Measurements from ENCODE around the gene PGLYRP1. TPM values are rescaled to one million over a fixed set of nuclear protein-coding genes. Genes with fewer than 3 reads are reported as not detected.

The PGLYRP1 gene
- polyA plus RNA-seq, 1 of the 3 experiments (the other 2 are of a cell fraction): not detected

DNA sequence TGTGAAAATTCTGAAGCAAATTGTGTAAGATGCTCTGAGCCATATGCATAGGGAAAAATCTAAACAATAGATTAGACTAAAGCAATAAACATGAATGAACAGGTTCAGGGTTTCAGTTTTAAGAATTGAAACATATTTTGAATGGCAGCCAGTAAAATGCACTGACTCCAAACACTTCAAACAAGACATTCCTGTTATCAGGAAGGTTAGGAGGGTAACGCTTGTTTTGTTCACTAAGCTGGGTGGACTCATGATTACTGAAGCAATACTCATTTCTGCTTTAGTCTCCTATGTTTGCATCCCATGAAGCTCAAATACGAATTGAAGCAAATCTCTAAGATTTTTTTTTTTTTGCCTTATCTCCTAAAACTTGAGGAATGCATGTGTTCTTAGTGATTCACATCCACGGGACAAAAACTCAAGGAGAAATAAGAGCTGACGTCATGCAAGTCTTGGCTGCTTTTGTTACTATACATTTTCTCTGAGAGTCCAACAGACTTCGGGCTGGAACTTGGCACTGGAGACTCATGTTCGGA lies 47.0 kb upstream of the PGLYRP1 start:
- Histone ChIP-seq H3K9ac (no peak overlapping the region), H3K4me1 (ENCODE audit: control insufficient read depth in 1 of 2, insufficient read depth in 2 of 2, low read depth in 1 of 2, low read length in 1 of 2) (peaks cover 0 to 20% of the 10 kb centered on the region in 2 experiments; a peak in 2 of 4 replicates), H3K27me3 (ENCODE audit: insufficient read depth) (0 out of 2 replicates have a peak, but pooled peaks cover 5% of the 10 kb centered on the region), H3K79me2 (ENCODE audit: insufficient read depth) (no peaks in the 10 kb centered on the region), H3K4me3 (ENCODE audit: low read depth in 2 of 2, low read length in 1 of 2) (no peak overlapping the region), H4K20me1 (ENCODE audit: insufficient read depth) (no peaks in the 10 kb centered on the region), H3K9me2 (no peaks in the 10 kb centered on the region), H3K4me2 (peak overlapping the region; percentile 13), H3K27ac (ENCODE audit: low read depth in 2 of 2, low read length in 1 of 2) (peak overlapping the region in 1 of 2 experiments; percentile 62; a peak in 2 of 4 replicates), H3F3A (replicated peaks; ENCODE audit: insufficient read depth) (peaks cover 32% of the 10 kb centered on the region), H3K36me3 (replicated peaks in 1 of 2; ENCODE audit: control insufficient read depth in 1 of 2, insufficient read depth in 2 of 2, low read length in 1 of 2) (no peaks in the 10 kb centered on the region), H3K9me3 (no peaks in the 10 kb centered on the region), H2AFZ (ENCODE audit: low read depth) (no peak overlapping the region)
- WGBS (ENCODE audit: low lambda C conversion rate): 3% methylated on average over 6 of the region's 6 CpGs
- ChIA-PET CTCF (interaction anchor here (1.2 to 2.1 kb wide), 3 partner anchors 13 to 195 kb away, joined by 3 to 5 read pairs (median 5); no protein-coding TSS in a partner anchor), POLR2A (no interaction called here)
- DNase-seq: no peak
- TF ChIP-seq TCF12 (IDR thresholded peaks at IDR 0.05) (peak; percentile 55), JUND (IDR thresholded peaks at IDR 0.05) (peak; percentile 74), FOSL2 (IDR thresholded peaks at IDR 0.05; ENCODE audit: borderline replicate concordance, low read depth) (peak; percentile 67; the same call in 1 of the 2 replicates), EP300 (IDR thresholded peaks at IDR 0.05; ENCODE audit: borderline replicate concordance in 1 of 2, low read depth in 1 of 2, low read length in 1 of 2) (peak in 1 of 2 experiments; percentile 52; a peak in 1 of 4 replicates), NFIC (IDR thresholded peaks at IDR 0.05; ENCODE audit: borderline replicate concordance) (peak; percentile 68), GABPA (IDR thresholded peaks at IDR 0.05; ENCODE audit: low read depth) (no peak), FOXM1 (IDR thresholded peaks at IDR 0.05; ENCODE audit: low read depth) (0 out of 2 replicates have a peak, but pooled peaks have one; percentile 19), CHD2 (IDR thresholded peaks at IDR 0.05; ENCODE audit: low read length, partially characterized antibody) (no peak)
- TF ChIP-seq, protein P1, sequence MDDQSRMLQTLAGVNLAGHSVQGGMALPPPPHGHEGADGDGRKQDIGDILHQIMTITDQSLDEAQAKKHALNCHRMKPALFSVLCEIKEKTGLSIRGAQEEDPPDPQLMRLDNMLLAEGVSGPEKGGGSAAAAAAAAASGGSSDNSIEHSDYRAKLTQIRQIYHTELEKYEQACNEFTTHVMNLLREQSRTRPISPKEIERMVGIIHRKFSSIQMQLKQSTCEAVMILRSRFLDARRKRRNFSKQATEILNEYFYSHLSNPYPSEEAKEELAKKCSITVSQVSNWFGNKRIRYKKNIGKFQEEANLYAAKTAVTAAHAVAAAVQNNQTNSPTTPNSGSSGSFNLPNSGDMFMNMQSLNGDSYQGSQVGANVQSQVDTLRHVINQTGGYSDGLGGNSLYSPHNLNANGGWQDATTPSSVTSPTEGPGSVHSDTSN (IDR thresholded peaks at IDR 0.05): 0 out of 2 replicates have a peak, but pooled peaks have one; percentile 38

DNA sequence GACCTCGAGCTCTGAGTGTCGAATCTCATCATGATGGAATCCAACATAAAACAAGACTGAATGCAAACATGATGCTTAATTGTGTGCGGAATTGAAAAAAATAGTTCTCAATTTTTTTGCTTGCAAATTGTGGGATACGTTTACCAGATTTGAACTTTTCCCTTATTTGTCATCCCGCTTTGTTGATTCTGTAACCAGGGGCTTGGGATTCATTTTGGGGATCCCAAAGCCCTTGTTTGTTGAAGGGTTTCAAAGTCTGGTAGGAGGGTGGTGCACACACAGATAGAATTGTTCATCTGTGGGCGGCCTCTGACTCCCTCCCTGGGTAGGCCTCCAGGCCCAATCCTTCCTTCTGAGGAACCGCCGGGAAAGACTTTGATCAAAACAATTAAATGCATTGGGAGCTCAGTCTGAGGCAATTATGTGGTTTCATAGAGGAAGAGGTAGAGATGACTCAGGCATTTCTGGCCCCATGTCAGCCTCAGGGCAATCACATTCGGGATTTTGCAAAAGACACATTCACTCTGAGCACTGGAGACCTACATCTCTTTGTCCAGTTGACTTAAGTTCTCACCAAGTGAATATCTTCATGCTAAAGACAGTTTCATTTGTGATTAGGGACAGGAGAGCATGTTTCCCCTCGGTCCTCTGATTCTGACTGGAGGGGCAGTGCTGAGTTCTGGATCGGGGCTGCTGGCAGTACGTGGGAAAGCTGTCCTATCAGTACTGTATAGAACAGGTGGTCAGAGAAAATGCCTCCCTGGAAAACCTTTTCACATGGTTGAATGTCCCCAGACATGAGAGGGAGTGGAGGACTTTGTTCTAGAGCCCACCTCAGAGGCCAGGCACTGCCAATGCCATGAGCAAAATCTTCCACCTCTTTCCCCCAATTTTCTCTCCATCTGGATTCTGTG lies 45.7 kb upstream of the PGLYRP1 start:
- Histone ChIP-seq H3K4me1 (ENCODE audit: control insufficient read depth in 1 of 2, insufficient read depth in 2 of 2, low read depth in 1 of 2, low read length in 1 of 2) (peaks cover 0 to 20% of the 10 kb centered on the region in 2 experiments; a peak in 2 of 4 replicates), H4K20me1 (ENCODE audit: insufficient read depth) (no peaks in the 10 kb centered on the region), H3K9me3 (no peaks in the 10 kb centered on the region), H3K36me3 (replicated peaks in 1 of 2; ENCODE audit: control insufficient read depth in 1 of 2, insufficient read depth in 2 of 2, low read length in 1 of 2) (no peaks in the 10 kb centered on the region), H3K79me2 (ENCODE audit: insufficient read depth) (no peaks in the 10 kb centered on the region), H3K4me2 (peak overlapping the region; percentile 13; the same call in 1 of the 2 replicates), H3K27me3 (ENCODE audit: insufficient read depth) (no peaks in the 10 kb centered on the region; the same call in 1 of the 2 replicates), H3F3A (replicated peaks; ENCODE audit: insufficient read depth) (peaks cover 30% of the 10 kb centered on the region), H3K9me2 (no peaks in the 10 kb centered on the region), H3K9ac (no peak overlapping the region), H2AFZ (ENCODE audit: low read depth) (no peak overlapping the region; the same call in 1 of the 2 replicates), H3K27ac (ENCODE audit: low read depth in 2 of 2, low read length in 1 of 2) (peak overlapping the region in 1 of 2 experiments; percentile 62; a peak in 1 of 4 replicates), H3K4me3 (ENCODE audit: low read depth in 2 of 2, low read length in 1 of 2) (no peak overlapping the region)
- WGBS (ENCODE audit: low lambda C conversion rate): 22% methylated on average over 12 of the region's 12 CpGs
- no peak for DNase-seq
- ChIA-PET POLR2A (no interaction called here), CTCF (interaction anchor here (1.7 to 3.9 kb wide), 2 partner anchors 9 to 39 kb away, joined by 10 to 19 read pairs; no protein-coding TSS in a partner anchor)
- TF ChIP-seq GATA2 (CRISPR knock-in tag; IDR thresholded peaks at IDR 0.05): no peak
- no peak for TF ChIP-seq RCOR1 (IDR thresholded peaks at IDR 0.05; ENCODE audit: low read length)
- no peak for TF ChIP-seq CHD2 (IDR thresholded peaks at IDR 0.05; ENCODE audit: low read length, partially characterized antibody)
- no peak for TF ChIP-seq FOXM1 (IDR thresholded peaks at IDR 0.05; ENCODE audit: low read depth)
- TF ChIP-seq, protein P2, sequence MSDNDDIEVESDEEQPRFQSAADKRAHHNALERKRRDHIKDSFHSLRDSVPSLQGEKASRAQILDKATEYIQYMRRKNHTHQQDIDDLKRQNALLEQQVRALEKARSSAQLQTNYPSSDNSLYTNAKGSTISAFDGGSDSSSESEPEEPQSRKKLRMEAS (IDR thresholded peaks at IDR 0.05; ENCODE audit: low read depth): no peak
- TF ChIP-seq RXRA (IDR thresholded peaks at IDR 0.05; ENCODE audit: borderline replicate concordance, low read depth): peak; percentile 64; the same call in 1 of the 2 replicates
- no peak for TF ChIP-seq MEF2A (IDR thresholded peaks at IDR 0.05; ENCODE audit: borderline replicate concordance, low read depth)
- TF ChIP-seq TCF12 (IDR thresholded peaks at IDR 0.05): peak; percentile 70
- no peak for TF ChIP-seq GABPA (IDR thresholded peaks at IDR 0.05; ENCODE audit: low read depth)
- TF ChIP-seq JUND (IDR thresholded peaks at IDR 0.05): peak; percentile 67
- TF ChIP-seq, protein P3, sequence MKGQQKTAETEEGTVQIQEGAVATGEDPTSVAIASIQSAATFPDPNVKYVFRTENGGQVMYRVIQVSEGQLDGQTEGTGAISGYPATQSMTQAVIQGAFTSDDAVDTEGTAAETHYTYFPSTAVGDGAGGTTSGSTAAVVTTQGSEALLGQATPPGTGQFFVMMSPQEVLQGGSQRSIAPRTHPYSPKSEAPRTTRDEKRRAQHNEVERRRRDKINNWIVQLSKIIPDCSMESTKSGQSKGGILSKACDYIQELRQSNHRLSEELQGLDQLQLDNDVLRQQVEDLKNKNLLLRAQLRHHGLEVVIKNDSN (IDR thresholded peaks at IDR 0.05; ENCODE audit: borderline replicate concordance, low read depth): no peak
- peak; percentile 64; the same call in 1 of the 2 replicates for TF ChIP-seq NFIC (IDR thresholded peaks at IDR 0.05; ENCODE audit: borderline replicate concordance)
- peak; percentile 26; the same call in 1 of the 2 replicates for TF ChIP-seq POLR2AphosphoS5 (IDR thresholded peaks at IDR 0.05; ENCODE audit: low read depth, low read length)
- no peak for TF ChIP-seq EZH2phosphoT487 (IDR thresholded peaks at IDR 0.05; ENCODE audit: borderline replicate concordance, low read depth)
- TF ChIP-seq, protein P4, sequence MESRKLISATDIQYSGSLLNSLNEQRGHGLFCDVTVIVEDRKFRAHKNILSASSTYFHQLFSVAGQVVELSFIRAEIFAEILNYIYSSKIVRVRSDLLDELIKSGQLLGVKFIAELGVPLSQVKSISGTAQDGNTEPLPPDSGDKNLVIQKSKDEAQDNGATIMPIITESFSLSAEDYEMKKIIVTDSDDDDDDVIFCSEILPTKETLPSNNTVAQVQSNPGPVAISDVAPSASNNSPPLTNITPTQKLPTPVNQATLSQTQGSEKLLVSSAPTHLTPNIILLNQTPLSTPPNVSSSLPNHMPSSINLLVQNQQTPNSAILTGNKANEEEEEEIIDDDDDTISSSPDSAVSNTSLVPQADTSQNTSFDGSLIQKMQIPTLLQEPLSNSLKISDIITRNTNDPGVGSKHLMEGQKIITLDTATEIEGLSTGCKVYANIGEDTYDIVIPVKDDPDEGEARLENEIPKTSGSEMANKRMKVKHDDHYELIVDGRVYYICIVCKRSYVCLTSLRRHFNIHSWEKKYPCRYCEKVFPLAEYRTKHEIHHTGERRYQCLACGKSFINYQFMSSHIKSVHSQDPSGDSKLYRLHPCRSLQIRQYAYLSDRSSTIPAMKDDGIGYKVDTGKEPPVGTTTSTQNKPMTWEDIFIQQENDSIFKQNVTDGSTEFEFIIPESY (IDR thresholded peaks at IDR 0.05; ENCODE audit: borderline replicate concordance, low read depth): no peak
- no peak for TF ChIP-seq SMC3 (IDR thresholded peaks at IDR 0.05; ENCODE audit: low read depth, low read length)
- TF ChIP-seq MXI1 (IDR thresholded peaks at IDR 0.05; ENCODE audit: low read depth, low read length): no peak
- TF ChIP-seq FOSL2 (IDR thresholded peaks at IDR 0.05; ENCODE audit: borderline replicate concordance, low read depth): peak; percentile 67; the same call in 1 of the 2 replicates
- no peak for TF ChIP-seq YY1 (IDR thresholded peaks at IDR 0.05; ENCODE audit: low read depth)
